Left ventricle myocardium superior (tissue), 1 donor: ENCODE results near the gene FAM111A. TPM values are rescaled to one million over a fixed set of nuclear protein-coding genes. Genes with fewer than 3 reads are reported as not detected.

ENCODE experiments used
- ATAC-seq: fragments of 200-7000 bp; cut with Tn5 transposase; one replicate; pipeline ENCODE4 v1.9.1; 2020; ENCODE audit warnings: mild to moderate bottlenecking, moderate library complexity
- DNase-seq: peaks from one replicate; pipeline ENCODE4 v3.0.0-alpha.2; 2020
- intact Hi-C: fragments of 100-400 bp; cut with micrococcal nuclease; formaldehyde crosslinking; loops from one replicate; pipeline ENCODE4 v1.11.0; 2022
- total RNA-seq: library from RNA; stranded (reverse); fragmentation: NEBNext Ultra II Directional; extraction: Animal tissue kit (Norgen Biotek cat#: 25700); gene quantifications from one replicate; pipeline ENCODE4 v1.2.1, GENCODE V29; 2021
- donor health status: DM: no; HTN: yes; CAD: no; lungs with severe emphysema.

The FAM111A gene
- total RNA-seq, 1 donor from 2014 or later = 8.4 TPM

DNA sequence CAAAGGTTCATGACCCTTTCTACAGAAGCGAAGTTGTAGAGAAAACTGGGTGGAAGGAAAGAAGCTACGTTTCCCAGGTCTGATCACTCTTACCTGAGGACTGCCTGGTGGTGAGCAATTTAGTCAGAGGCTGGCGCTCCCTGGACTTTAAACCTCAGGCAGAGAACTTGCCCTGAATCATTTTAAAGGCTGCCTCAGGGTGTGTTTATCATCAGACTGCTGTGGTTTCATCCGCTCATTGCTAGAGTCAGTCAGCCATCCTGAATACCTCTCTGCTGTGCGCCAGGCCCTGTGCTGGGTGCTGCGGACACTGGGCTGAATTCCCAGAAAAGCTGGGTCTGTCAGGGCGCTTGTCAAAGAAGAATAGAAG, 32.0 kb downstream of the FAM111A start:
- intact Hi-C loops = loop anchor here (5.0 to 10.0 kb wide), 2 partner anchors 33 to 110 kb away; no protein-coding TSS in a partner anchor
- ATAC-seq (no peak), DNase-seq (no peak)

GRCh38 chr11:59175091-59175501, 32.4 kb downstream of the FAM111A start:
- intact Hi-C loops = loop anchor here (10.0 kb wide), 1 partner anchor 110 kb away; no protein-coding TSS in a partner anchor
- DNase-seq = no peak
- ATAC-seq = no peak

DNA sequence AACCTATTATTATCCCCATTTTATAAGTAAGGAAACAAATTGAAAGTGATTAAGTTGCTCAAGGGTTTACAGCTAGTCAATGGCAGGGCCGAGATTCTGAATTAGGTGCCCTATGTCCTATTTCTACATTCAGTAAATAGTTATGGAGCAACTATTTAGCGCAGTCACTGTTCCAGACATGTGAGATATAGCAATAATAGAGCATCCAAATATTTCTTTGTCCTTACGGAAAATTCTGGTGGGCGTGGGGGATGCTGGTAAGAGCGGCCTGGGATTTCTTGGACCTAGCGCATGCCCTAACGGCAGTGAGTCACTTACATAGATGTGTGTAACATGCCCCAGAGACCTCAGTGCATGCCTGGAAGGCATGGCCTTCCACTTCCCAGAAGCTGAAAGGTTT, 33.7 kb downstream of the FAM111A start:
- DNase-seq = no peak
- intact Hi-C loops = loop anchor here (10.0 kb wide), 1 partner anchor 108 kb away; no protein-coding TSS in a partner anchor
- no peak for ATAC-seq

GRCh38 chr11:59178402-59178801, 35.7 kb downstream of the FAM111A start:
- intact Hi-C loops = loop anchor here (10.0 kb wide), 1 partner anchor 106 kb away; no protein-coding TSS in a partner anchor
- ATAC-seq (no peak), DNase-seq (no peak)

DNA sequence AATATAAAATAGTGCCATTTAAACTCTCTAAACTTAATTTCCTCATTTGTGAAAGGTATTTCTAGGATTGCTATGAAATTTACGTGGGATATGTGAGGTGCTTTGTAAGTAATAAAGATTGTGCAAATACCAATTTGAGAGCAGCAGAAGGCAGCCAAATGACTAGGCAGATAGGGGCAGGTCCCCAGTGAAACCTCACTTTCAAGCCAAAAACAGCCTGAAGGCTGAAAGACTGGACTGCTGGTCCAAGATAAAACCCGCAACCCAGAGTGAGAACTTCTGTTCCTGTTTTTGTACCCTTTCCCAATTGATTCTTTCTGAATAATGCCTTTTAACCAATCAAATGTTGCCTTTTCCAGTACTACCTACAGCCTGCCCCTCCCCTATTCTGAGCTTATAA, 36.5 kb downstream of the FAM111A start:
- ATAC-seq (peak; percentile 11), DNase-seq (no peak)
- intact Hi-C loops = loop anchor here (10.0 kb wide), 1 partner anchor 106 kb away; no protein-coding TSS in a partner anchor

GRCh38 chr11:59180168-59180776, 37.6 kb downstream of the FAM111A start:
- intact Hi-C loops = no loop called here
- ATAC-seq (no peak), DNase-seq (no peak)

GRCh38 chr11:59180907-59181306, 38.3 kb downstream of the FAM111A start:
- DNase-seq (no peak), ATAC-seq (no peak)
- intact Hi-C loops = no loop called here

GRCh38 chr11:59181746-59182456, 39.2 kb downstream of the FAM111A start:
- ATAC-seq (no peak), DNase-seq (no peak)
- intact Hi-C loops = no loop called here

DNA sequence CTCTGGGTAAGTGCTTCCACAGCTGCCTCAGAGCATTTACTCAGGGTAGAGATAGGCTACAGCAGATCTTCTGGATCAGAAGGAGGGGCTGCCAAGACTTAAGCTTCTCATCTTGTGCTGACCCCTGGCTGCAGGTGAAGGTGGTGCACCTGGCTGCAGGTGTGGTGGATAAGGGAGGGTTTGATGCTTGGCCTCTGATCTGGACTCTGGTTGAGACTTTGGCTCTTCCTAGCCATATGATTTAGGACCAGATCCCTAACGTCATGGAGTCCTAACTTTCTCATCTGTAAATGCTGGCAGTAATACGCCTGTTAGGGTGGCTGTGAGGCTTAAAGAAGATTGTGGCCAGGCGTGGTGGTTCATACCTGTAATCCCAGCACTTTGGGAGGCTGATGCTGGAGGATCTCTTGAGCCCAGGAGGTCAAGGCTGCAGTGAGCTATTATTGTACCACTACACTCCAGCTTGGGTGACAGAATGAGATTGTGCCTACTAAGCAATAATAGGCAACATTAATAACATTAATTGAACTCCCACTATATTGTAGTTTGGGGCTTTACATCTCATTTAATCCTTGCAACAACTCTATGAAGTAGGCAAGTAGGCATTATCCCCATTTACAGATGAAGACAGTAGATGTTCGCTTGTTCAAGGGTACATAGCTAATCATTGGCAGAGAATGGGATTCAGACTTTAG, 39.9 kb downstream of the FAM111A start:
- no peak for DNase-seq
- intact Hi-C loops = no loop called here
- no peak for ATAC-seq

DNA sequence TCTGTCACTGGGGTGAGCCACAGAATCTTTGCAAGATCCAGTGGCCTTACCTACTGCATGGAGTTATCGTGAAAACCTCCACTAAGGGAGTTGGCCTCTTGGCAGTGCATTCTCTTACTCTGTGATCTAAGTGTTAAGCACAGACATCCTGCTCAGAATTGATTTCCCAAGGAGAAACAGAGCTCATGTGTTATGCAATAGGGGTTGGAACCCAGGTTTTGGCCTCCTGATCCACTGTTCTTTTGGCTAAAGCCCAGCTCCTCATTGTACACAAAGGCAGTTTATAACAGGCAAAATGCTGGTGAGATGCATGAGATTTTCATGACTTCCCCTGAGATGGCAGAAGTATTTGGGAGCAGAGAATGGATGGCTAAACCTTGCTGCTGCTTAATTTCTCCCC, 41.1 kb downstream of the FAM111A start:
- DNase-seq = no peak
- ATAC-seq = peak; percentile 44
- intact Hi-C loops = no loop called here

GRCh38 chr11:59184691-59185339, 42.2 kb downstream of the FAM111A start:
- no peak for DNase-seq
- no peak for ATAC-seq
- intact Hi-C loops = no loop called here

DNA sequence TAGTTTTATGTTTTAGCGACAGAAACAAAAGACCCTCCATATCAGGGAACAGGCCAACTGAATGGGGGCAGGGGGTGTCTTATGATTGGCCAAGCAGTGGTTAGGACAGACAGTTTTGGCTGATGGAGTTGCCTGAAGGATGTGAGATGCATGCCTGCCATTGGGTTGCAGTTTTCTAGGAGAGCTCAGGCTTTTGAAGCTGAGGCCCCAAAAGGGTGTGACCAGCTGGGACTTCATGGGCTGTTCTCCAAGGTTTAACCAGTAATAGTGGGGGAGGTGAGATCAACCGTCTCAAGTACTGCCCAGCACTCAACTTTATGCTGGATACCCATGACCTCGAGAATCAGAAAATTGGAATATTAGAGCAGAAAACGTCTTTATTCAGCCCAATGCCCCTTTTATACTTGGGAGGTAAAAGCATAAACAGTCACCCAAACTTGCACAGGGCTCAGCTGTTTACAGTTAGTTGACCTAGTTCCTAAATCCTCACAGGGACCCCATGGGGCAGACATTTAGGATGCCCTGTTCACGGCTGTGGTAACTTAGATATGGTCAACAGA, 42.8 kb downstream of the FAM111A start:
- DNase-seq (no peak), ATAC-seq (no peak)
- intact Hi-C loops = no loop called here

DNA sequence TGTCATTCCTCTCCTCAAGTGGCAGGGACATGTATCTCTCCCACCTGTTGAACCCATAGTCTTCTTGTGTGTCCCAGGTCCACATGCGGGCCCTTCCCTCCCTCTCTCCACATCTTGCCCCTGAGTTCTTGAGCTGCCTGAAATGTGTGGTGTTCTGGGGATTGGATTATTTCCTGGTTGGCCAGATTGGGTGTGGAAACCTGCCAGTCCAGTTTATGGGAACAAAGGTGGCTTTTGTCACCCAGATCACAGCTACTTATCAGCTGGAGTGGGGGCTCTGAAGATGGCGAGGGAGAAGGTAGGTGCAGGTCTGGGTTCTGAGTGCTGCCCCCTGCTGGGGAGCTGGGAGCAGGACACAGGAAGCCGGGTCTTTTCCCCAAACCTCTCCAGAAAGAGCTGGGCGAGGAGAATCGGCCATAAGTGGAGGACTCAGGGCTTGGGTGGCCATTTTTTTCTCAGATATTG, 43.5 kb downstream of the FAM111A start:
- intact Hi-C loops = no loop called here
- no peak for DNase-seq
- ATAC-seq = no peak

- peak; percentile 32 for ATAC-seq
These were observed 44.4 kb downstream of the FAM111A start for GRCh38 chr11:59187035-59187434.

DNA sequence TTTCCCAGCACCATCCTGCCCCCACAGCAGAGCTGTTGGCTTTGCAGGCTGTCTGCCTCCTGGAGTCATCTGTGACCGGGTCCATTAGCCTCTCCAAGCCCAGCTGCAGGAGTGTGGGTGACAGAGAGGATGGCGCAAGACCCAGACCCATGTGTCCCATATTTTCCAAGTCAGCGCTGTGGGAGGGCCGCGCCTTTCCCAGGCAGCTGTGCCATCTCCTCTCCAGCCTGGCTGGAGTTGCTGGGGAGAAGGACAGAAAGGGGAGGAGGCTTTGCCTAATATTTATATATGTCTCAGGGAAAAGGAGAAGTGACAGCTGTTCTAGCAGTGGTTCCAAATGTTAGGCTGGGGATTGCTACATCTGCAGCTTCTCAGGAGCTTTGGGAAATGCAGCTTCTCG, 44.9 kb downstream of the FAM111A start:
- peak; percentile 81 for DNase-seq
- peak; percentile 92 for ATAC-seq
- intact Hi-C loops = no loop called here

More at GRCh38 chr11:59187035-59187434, 44.4 kb downstream of the FAM111A start:
- DNase-seq = no peak
- intact Hi-C loops = no loop called here

- intact Hi-C loops = no loop called here
- no peak for DNase-seq
- ATAC-seq = no peak
These were observed 46.3 kb downstream of the FAM111A start for GRCh38 chr11:59188954-59189353.

GRCh38 chr11:59189986-59190385, 47.3 kb downstream of the FAM111A start:
- ATAC-seq (no peak), DNase-seq (no peak)
- intact Hi-C loops = no loop called here

GRCh38 chr11:59191095-59191494, 48.4 kb downstream of the FAM111A start:
- no peak for ATAC-seq
- DNase-seq = no peak
- intact Hi-C loops = no loop called here

DNA sequence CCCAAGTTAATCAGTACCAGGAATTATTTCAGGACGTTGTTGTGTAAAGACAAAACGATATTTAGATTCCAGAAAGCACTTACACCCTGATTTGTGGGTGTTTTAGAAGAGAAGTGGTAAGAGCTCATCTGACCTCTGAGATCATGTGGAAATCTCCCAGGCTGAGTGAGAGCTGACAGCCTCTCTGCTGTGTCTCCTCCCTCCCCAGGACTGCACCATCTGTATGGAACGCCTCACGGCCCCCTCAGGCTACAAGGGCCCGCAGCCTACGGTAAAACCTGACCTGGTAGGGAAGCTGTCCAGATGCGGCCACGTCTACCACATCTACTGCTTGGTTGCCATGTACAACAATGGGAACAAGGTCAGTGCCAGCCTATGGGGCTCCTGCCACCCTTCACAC, 49.2 kb downstream of the FAM111A start:
- ATAC-seq = no peak
- intact Hi-C loops = no loop called here
- DNase-seq = no peak
